Measurements from ENCODE around the gene RPS6KB2. TPM values are rescaled to one million over a fixed set of nuclear protein-coding genes. Genes with fewer than 3 reads are reported as not detected.

The RPS6KB2 gene
- total and polyA plus RNA-seq, 2 donors (not counting 3 experiments of a cell fraction or from before 2014, with no cell fraction given), result 53.8 to 60.0 TPM

DNA sequence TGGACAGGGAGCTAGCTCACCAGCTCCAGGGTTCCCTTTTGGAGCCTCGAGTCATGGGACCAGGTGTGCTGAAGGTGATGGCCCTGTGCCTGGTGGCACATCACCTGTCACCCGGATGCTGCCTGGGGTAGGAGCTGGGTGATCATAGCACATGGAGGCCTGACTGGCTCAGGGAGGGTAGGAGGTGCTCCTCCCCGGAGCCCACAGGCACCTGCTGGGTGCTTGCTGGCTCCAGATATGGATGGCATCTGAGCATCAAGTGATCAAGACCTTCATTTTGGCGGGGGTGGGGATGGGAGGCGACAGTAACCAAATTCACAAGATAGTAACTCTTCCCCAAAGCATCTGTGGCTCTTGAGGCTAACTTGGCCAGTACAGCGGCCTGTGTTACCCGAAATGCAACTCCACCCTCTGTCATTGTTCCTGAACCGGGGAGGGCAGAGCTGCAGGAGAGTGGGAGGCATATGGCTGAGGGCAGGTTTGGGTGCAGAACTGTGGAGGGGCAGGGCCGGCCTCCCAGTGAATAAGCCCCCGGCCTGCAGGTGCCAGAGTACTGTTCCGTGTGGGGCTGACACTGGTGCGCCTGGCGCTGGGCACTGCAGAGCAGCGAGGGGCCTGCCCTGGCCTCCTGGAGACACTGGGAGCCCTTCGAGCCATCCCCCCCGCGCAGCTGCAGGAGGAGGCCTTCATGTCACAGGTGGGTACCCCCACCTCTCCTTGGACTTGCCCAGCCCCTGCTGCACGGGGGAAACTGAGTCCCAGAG, 19.7 kb upstream of the RPS6KB2 start:
- no peak overlapping the region for H2AFZ ChIP-seq (ENCODE audit: low read depth, low read length)
- DNase-seq (ENCODE audit: low read depth, low spot score), result no peak
- no peak overlapping the region for H3K4me3 ChIP-seq (replicated peaks in 1 of 3; ENCODE audit: insufficient read depth in 1 of 3, low read depth in 1 of 3, low read length in 3 of 3)
- no peaks in the 10 kb centered on the region for H3K9me1 ChIP-seq (replicated peaks; ENCODE audit: control insufficient read depth, extremely low read depth, insufficient read depth, low read length)
- H3K4me2 ChIP-seq (ENCODE audit: insufficient read depth, low read length), result no peak overlapping the region
- H3K27ac ChIP-seq (ENCODE audit: insufficient read depth, low read depth, low read length), result no peak overlapping the region
- intact Hi-C loops (cut with micrococcal nuclease) (no loop called here), dilution Hi-C loops (cut with MboI; ENCODE audit: extremely low pct_ligation_motif_present, low sequenced_read_pairs) (no loop called here)
- CTCF ChIA-PET, result interaction anchor here (1.3 kb wide), 1 partner anchor 10 kb away, joined by 3 read pairs; no protein-coding TSS in a partner anchor
- no peak for FAIRE-seq
- H3K79me2 ChIP-seq (ENCODE audit: control insufficient read depth, insufficient read depth, low read length), result no peaks in the 10 kb centered on the region
- H3K27me3 ChIP-seq (ENCODE audit: control insufficient read depth in 2 of 2, insufficient read depth in 2 of 2, low read length in 2 of 2), result peaks cover 0 to 4% of the 10 kb centered on the region in 2 experiments
- TF ChIP-seq POLR2AphosphoS5 (IDR thresholded peaks at IDR 0.05; ENCODE audit: insufficient read depth, low read depth, low read length) (no peak), JUN (IDR thresholded peaks at IDR 0.05; ENCODE audit: borderline replicate concordance, insufficient read depth, insufficient read length, low read depth) (no peak), MYC (IDR thresholded peaks at IDR 0.05; ENCODE audit: low read depth, low read length) (no peak), POLR2A (IDR thresholded peaks at IDR 0.05; ENCODE audit: low read depth, low read length) (no peak), FOS (IDR thresholded peaks at IDR 0.05; ENCODE audit: borderline replicate concordance, insufficient read depth, low read length) (no peak), EZH2 (IDR thresholded peaks at IDR 0.05; ENCODE audit: borderline replicate concordance, low read depth, low read length, severe bottlenecking) (no peak)
- TF ChIP-seq, protein P1, sequence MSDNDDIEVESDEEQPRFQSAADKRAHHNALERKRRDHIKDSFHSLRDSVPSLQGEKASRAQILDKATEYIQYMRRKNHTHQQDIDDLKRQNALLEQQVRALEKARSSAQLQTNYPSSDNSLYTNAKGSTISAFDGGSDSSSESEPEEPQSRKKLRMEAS (IDR thresholded peaks at IDR 0.05; ENCODE audit: insufficient read depth, insufficient read length), result no peak
- TF ChIP-seq, protein P2, sequence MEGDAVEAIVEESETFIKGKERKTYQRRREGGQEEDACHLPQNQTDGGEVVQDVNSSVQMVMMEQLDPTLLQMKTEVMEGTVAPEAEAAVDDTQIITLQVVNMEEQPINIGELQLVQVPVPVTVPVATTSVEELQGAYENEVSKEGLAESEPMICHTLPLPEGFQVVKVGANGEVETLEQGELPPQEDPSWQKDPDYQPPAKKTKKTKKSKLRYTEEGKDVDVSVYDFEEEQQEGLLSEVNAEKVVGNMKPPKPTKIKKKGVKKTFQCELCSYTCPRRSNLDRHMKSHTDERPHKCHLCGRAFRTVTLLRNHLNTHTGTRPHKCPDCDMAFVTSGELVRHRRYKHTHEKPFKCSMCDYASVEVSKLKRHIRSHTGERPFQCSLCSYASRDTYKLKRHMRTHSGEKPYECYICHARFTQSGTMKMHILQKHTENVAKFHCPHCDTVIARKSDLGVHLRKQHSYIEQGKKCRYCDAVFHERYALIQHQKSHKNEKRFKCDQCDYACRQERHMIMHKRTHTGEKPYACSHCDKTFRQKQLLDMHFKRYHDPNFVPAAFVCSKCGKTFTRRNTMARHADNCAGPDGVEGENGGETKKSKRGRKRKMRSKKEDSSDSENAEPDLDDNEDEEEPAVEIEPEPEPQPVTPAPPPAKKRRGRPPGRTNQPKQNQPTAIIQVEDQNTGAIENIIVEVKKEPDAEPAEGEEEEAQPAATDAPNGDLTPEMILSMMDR (IDR thresholded peaks at IDR 0.05; ENCODE audit: extremely low read depth in 1 of 2, insufficient read depth in 1 of 2, low read depth in 1 of 2, low read length in 2 of 2), result no peak
- no peaks in the 10 kb centered on the region for H3K4me1 ChIP-seq (ENCODE audit: control insufficient read depth, extremely low read depth, insufficient read depth, low read length)
- POLR2A ChIA-PET, result no interaction called here
- no peaks in the 10 kb centered on the region for H4K20me1 ChIP-seq (replicated peaks; ENCODE audit: control insufficient read depth, extremely low read depth, insufficient read depth, low read length)
- no TSS peak for BruUV-seq (replicated peaks)
- no peaks in the 10 kb centered on the region for H3K9me3 ChIP-seq (replicated peaks; ENCODE audit: control insufficient read depth, insufficient read depth, low read length)
- no peak overlapping the region for H3K9ac ChIP-seq (replicated peaks; ENCODE audit: extremely low read depth, insufficient read depth, low read length)
- no peaks in the 10 kb centered on the region for H3K36me3 ChIP-seq (ENCODE audit: control insufficient read depth in 2 of 2, extremely low read depth in 1 of 2, insufficient read depth in 2 of 2, low read length in 2 of 2)

Data from endothelial cell of umbilical vein (primary cell).